Stimulated activated CD4-positive, alpha-beta T cell treated with anti-CD3 and anti-CD28 coated beads, Interleukin-15, amount 100 ng/mL, for 24 hours (primary cell): ENCODE results near the gene BFSP1.

ENCODE experiments used
- DNase-seq: peaks from one replicate; pipeline ENCODE4 v3.0.0-alpha.2; 2020

Gene BFSP1

GRCh38 chr20:17457588-17458190 is 73.5 kb downstream of the BFSP1 start:
- DNase-seq = no peak

GRCh38 chr20:17457079-17457478 is 74.1 kb downstream of the BFSP1 start:
- DNase-seq = no peak

- DNase-seq = no peak
Measured at GRCh38 chr20:17456279-17456678, 74.9 kb downstream of the BFSP1 start.

- DNase-seq = no peak
Measured at GRCh38 chr20:17453592-17453991, 77.6 kb downstream of the BFSP1 start.

GRCh38 chr20:17452441-17452840 is 78.7 kb downstream of the BFSP1 start:
- DNase-seq = no peak

- DNase-seq = no peak
Measured at GRCh38 chr20:17449031-17449430, 82.1 kb downstream of the BFSP1 start.

GRCh38 chr20:17448071-17448470 is 83.1 kb downstream of the BFSP1 start:
- DNase-seq = no peak

GRCh38 chr20:17446171-17446570 is 85.0 kb downstream of the BFSP1 start:
- no peak for DNase-seq

- no peak for DNase-seq
Measured at GRCh38 chr20:17445543-17445942, 85.6 kb downstream of the BFSP1 start.

- no peak for DNase-seq
Measured at GRCh38 chr20:17444091-17444490, 87.1 kb downstream of the BFSP1 start.
